ENCODE measurements around the gene COL28A1.

The COL28A1 gene

DNA sequence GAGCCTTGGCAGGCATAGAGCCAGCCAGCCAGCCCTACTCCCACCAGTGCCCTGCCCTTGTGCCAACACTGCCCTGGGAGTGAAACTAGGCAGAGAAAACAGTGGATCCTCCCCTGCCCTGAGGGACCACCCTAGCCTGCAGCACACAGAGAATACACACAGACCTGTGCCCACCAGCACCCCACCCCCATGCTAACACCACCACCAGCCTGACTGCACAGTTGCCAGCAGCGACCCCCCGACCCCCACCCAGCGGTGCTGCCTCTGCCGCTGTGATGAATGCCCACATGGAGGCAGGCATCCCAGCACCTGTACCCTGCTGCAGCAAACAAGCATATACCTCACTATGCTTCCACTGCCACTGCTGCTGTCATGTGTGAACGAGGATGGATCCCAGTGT lies 21.6 kb upstream of the COL28A1 start:
- no peak for DNase-seq

DNA sequence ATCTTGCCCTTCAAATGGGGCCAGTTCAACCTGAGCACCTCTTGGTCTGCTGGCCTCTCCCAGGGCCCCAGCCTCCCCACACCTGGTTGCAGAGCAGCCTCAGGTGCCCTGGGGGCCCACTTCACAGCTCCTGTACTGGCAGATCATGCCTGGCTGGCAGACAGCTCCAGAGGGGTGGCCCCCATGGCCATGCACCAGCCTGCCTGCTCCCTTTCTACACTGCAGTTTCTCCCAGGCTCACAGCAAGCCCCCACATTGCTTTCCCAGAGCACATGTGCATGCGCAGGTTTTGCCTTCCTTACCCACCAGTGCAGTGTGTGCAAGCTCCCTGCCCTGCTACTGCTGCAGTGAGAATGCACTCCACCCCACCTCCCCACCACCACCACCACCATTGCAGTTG lies 21.2 kb upstream of the COL28A1 start:
- no peak for DNase-seq

GRCh38 chr7:7554649-7555575 lies 19.2 kb upstream of the COL28A1 start:
- DNase-seq = peak; percentile 12

DNA sequence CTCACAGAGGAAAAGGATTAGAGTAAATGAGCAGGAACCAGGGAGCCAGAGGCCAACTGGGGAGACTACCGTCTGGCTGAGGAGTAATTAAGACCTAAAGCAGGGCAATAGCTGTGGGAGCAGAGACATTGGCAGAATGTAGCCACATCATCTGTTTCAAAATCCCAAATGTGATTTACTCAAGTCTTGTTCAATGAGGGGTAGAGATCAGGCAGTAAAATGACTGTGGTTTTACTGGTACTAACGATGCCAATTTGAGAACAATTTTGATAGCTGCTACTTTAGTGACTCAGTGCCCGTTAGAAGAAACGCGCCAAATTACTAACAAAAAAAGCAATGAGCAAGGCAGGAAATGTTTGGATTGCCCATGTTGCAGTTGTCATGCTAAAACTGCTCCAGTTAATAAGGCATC lies 18.4 kb upstream of the COL28A1 start:
- no peak for DNase-seq

GRCh38 chr7:7553386-7553785 lies 17.7 kb upstream of the COL28A1 start:
- DNase-seq = no peak

- DNase-seq = no peak
Measured at GRCh38 chr7:7552199-7552598, 16.5 kb upstream of the COL28A1 start.

GRCh38 chr7:7550663-7551062 lies 15.0 kb upstream of the COL28A1 start:
- no peak for DNase-seq

DNA sequence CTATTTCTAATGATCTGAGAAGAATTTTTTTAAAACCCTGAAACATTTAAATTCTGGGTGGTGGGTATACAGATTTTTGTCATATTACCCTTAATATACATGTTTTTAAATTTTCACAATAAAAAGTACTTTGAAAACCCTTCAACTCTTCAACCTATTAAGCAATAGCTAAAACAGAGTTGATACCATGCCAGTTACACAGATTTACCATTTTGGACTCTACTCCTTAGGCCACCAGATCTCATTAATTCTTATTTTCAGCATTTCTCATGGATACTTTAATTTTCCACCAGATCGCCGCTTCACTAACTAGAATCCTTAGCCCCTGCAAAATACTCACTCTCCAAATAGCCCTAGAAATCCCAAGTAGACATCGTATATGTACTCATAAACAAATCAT lies 12.7 kb upstream of the COL28A1 start:
- DNase-seq = no peak

- no peak for DNase-seq
Measured at GRCh38 chr7:7542251-7542835, 6.7 kb upstream of the COL28A1 start.

GRCh38 chr7:7539711-7540110 lies 4.0 kb upstream of the COL28A1 start:
- DNase-seq = no peak

- DNase-seq = no peak
Measured at GRCh38 chr7:7539152-7539551, 3.5 kb upstream of the COL28A1 start.

- DNase-seq = no peak
Measured at GRCh38 chr7:7537711-7538110, 2.0 kb upstream of the COL28A1 start.

DNA sequence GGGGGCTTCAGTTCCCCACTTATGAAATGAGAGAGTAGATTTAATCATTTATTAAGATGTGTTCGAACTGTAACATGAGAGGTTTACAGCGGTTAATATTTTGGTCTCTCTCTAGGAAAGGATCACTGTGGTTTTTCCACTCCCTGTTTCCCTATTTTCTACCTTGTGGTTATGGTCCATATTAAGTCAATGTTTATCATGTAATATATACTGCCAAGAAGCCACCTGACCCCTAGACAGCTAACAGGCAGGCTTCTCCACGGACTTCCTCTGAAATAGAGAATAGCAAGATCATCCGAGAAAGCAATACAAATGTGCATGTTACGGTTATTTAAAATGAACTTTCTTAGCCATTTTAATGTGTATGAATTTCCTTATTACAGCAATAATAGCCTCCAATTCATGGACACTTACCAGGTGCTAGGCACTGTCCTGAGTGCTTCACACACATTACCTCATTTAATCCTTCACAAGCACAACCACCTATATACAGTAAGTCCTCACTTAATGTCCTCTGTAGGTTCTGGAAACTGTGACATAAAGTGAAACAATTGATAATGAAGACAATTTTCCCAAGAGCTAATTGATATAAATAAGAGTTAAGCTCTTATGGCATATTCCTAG lies 835 bp upstream of the COL28A1 start:
- DNase-seq = no peak

DNA sequence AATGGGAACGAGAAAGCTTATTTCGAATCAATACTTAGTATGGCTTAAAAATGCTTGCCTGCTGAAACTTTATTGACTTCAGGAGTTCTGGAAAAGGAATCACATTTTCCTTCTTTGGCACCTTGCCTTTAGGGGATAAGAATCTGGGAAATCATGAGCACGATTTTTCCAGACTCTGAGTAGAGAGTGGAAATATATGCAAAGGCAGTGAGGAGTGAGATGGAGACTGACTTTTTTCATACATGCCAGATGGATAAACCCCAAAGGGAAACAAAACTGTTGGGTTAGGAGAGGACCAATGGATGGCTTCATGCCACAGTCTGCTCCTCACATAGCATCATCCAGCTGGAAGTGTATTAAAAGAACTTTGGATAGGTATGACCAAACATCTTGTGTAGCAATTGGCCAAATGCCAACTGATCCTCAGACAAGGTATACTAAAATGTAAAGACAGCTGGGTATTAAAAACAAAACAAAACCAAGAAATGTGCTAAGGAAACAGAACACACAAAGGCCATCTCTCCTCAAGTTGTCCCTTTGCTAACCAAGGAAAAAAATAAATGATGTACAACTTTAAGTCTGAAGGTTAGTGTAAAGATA lies 1.7 kb downstream of the COL28A1 start:
- DNase-seq = peak; percentile 31

- DNase-seq = no peak
Measured at GRCh38 chr7:7529328-7529727, 6.3 kb downstream of the COL28A1 start.

- DNase-seq = no peak
Measured at GRCh38 chr7:7527047-7527446, 8.6 kb downstream of the COL28A1 start.

DNA sequence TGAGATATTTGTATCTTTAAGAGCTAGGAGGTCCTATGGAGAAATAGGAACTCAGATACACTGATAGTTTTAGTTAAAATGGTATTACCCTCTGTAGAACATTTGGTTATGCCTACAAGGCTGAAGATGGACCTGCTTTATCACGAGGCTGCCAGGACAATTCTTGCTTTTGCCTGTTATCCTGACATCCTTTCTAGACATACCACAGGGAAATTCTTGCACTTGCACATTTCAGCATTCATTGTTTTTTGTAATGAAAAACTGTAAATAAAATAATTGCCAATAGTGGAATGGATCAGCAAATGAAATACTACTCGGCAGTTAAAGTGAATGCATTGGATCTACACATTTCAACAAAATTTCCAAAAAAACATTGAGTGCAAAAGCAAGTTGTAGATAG lies 9.7 kb downstream of the COL28A1 start:
- no peak for DNase-seq

GRCh38 chr7:7524121-7524520 lies 11.6 kb downstream of the COL28A1 start:
- DNase-seq = no peak

GRCh38 chr7:7522421-7522820 lies 13.3 kb downstream of the COL28A1 start:
- no peak for DNase-seq

DNA sequence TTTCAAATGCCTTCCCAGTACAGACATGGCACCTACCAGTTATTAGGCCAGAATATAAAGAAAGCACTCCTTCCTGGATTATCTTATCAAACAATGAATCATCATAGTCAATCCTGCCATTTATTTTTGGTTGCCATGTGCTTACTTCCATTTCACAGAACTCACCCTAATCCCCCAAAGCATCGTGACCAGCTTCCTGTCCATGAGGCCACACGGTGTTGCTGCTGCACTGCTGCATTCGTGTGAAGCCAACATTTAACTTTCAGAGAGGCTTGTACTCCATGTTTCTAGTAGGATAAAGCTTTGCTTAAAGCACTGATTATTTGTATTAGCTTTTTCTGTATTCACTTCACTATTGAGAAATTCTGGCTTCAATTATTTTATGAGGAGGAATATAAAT lies 14.4 kb downstream of the COL28A1 start:
- DNase-seq = no peak

DNA sequence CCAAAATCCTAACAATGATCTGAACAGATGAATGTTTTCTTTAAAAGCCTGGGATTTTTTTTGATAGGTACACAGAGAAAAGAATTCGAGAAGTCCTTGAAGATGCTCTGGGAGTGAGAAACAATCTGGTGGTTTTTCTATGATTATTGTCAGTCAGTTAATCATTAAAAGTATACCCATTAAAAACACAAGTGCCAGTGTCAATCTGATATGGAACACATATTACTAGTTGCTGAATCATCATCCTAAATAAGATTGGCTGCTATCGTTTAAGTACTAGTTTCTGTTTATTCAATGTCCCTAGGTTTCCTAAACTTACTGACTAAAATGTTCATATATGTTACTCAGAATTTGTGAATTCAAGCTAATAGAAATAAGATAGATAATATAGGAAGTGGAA lies 16.1 kb downstream of the COL28A1 start:
- DNase-seq = no peak

- DNase-seq = no peak
Measured at GRCh38 chr7:7519056-7519455, 16.6 kb downstream of the COL28A1 start.

DNA sequence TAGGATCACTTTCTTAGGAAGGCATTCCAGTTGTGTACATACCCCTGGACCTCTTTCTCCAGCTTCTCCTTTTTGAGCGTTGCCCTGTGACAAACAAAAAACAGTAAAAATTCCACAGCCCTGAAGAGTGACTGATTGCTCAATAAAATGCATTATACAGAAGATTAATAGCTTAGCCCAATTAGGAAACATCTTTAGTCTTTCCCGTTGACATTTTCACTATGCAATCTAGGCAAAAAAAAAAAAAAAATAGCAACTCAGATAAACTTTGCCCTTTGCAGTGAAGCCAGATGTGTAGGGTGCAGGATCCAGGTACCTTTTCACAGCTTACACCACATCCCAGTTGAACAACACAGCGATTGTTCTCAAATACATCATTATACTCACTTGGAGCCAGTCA lies 17.9 kb downstream of the COL28A1 start:
- no peak for DNase-seq

DNA sequence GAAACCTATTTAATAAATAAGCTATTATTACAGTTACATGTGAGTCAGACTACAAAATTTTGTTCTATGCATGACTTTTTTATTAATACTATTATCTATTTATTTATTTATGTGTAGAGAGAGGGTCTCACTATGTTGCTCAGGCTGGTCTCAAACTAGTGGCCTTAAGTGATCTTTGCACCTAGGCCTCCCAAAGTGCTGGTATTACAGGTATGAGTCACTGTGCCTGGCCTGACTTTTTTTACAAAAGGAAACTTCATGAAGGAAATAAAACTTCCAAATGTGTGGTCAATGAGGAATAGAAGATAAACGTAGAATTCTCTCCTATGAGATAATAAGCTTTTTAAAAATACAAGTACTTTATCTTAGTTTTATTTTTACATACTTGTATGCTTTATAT lies 19.0 kb downstream of the COL28A1 start:
- no peak for DNase-seq
